ENCODE data around the gene MED16.

GRCh38 chr19:862581-863314 is 30.2 kb downstream of the MED16 start:
- TF ChIP-seq FOXJ3 (CRISPR knock-in tag; IDR thresholded peaks at IDR 0.05; ENCODE audit: borderline replicate concordance) (0 out of 2 replicates have a peak, but pooled peaks have one; percentile 26), USF2 (CRISPR knock-in tag; IDR thresholded peaks at IDR 0.05) (peak; percentile 80), E2F4 (CRISPR knock-in tag; IDR thresholded peaks at IDR 0.05; ENCODE audit: borderline replicate concordance, low read depth) (no peak), SP1 (CRISPR knock-in tag; conservative IDR thresholded peaks at IDR 0.05) (peak; percentile 77), TCF7 (CRISPR knock-in tag; IDR thresholded peaks at IDR 0.05; ENCODE audit: low read depth) (no peak), KAT7 (CRISPR knock-in tag; IDR thresholded peaks at IDR 0.05; ENCODE audit: borderline replicate concordance) (no peak), ZNF532 (CRISPR knock-in tag; IDR thresholded peaks at IDR 0.05; ENCODE audit: borderline replicate concordance) (no peak)
- TF ChIP-seq, protein P1, sequence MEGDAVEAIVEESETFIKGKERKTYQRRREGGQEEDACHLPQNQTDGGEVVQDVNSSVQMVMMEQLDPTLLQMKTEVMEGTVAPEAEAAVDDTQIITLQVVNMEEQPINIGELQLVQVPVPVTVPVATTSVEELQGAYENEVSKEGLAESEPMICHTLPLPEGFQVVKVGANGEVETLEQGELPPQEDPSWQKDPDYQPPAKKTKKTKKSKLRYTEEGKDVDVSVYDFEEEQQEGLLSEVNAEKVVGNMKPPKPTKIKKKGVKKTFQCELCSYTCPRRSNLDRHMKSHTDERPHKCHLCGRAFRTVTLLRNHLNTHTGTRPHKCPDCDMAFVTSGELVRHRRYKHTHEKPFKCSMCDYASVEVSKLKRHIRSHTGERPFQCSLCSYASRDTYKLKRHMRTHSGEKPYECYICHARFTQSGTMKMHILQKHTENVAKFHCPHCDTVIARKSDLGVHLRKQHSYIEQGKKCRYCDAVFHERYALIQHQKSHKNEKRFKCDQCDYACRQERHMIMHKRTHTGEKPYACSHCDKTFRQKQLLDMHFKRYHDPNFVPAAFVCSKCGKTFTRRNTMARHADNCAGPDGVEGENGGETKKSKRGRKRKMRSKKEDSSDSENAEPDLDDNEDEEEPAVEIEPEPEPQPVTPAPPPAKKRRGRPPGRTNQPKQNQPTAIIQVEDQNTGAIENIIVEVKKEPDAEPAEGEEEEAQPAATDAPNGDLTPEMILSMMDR (IDR thresholded peaks at IDR 0.05), result no peak
- TF ChIP-seq, protein P2, sequence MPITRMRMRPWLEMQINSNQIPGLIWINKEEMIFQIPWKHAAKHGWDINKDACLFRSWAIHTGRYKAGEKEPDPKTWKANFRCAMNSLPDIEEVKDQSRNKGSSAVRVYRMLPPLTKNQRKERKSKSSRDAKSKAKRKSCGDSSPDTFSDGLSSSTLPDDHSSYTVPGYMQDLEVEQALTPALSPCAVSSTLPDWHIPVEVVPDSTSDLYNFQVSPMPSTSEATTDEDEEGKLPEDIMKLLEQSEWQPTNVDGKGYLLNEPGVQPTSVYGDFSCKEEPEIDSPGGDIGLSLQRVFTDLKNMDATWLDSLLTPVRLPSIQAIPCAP (CRISPR knock-in tag; IDR thresholded peaks at IDR 0.05), result no peak

All from WTC11 (cell line).